ENCODE measurements around the gene WBP4. TPM values are rescaled to one million over a fixed set of nuclear protein-coding genes. Genes with fewer than 3 reads are reported as not detected.

Gene WBP4
- total and polyA plus RNA-seq, 2 of the 13 experiments (the other 11 are each of a cell fraction or from before 2014, with no cell fraction given), result 6.7 to 11.7 TPM

GRCh38 chr13:41060082-41060723, 1.1 kb upstream of the WBP4 start (continued):
- TF ChIP-seq TFDP1 (CRISPR knock-in tag; IDR thresholded peaks at IDR 0.05; ENCODE audit: borderline replicate concordance) (peak; percentile 91), POLR2G (IDR thresholded peaks at IDR 0.05; ENCODE audit: low read depth, low read length) (peak; percentile 94), ZNF253 (CRISPR knock-in tag; IDR thresholded peaks at IDR 0.05; ENCODE audit: borderline replicate concordance) (no peak), MTF1 (CRISPR knock-in tag; IDR thresholded peaks at IDR 0.05) (no peak; the same call in 1 of the 2 replicates), ZFP90 (CRISPR knock-in tag; IDR thresholded peaks at IDR 0.05; ENCODE audit: borderline replicate concordance) (peak; percentile 49; the same call in 1 of the 2 replicates), IKZF1 (IDR thresholded peaks at IDR 0.05) (no peak), NR1H2 (CRISPR knock-in tag; IDR thresholded peaks at IDR 0.05; ENCODE audit: borderline replicate concordance, low read depth) (no peak), ZBTB42 (CRISPR knock-in tag; IDR thresholded peaks at IDR 0.05) (no peak), MAZ (IDR thresholded peaks at IDR 0.05; ENCODE audit: borderline replicate concordance, low read depth, low read length) (peak; percentile 91), MAZ (CRISPR knock-in tag; IDR thresholded peaks at IDR 0.05; ENCODE audit: low read depth) (peak; percentile 63; the same call in 1 of the 2 replicates), SIX4 (CRISPR knock-in tag; IDR thresholded peaks at IDR 0.05) (no peak), SATB2 (CRISPR knock-in tag; IDR thresholded peaks at IDR 0.05) (no peak), ZNF510 (CRISPR knock-in tag; IDR thresholded peaks at IDR 0.05; ENCODE audit: low read depth) (no peak), ZNF451 (CRISPR knock-in tag; IDR thresholded peaks at IDR 0.05) (peak; percentile 52; the same call in 1 of the 2 replicates), ZNF768 (CRISPR knock-in tag; IDR thresholded peaks at IDR 0.05) (peak; percentile 72), SRSF9 (IDR thresholded peaks at IDR 0.05; ENCODE audit: borderline replicate concordance, insufficient read depth, low read depth, low read length, poor library complexity, severe bottlenecking) (no peak), PAX8 (CRISPR knock-in tag; IDR thresholded peaks at IDR 0.05; ENCODE audit: borderline replicate concordance) (no peak), SP5 (CRISPR knock-in tag; IDR thresholded peaks at IDR 0.05; ENCODE audit: borderline replicate concordance, low read depth) (0 out of 2 replicates have a peak, but pooled peaks have one; percentile 15), ZNF512B (CRISPR knock-in tag; IDR thresholded peaks at IDR 0.05; ENCODE audit: borderline replicate concordance) (no peak), ZNF780A (CRISPR knock-in tag; IDR thresholded peaks at IDR 0.05) (0 out of 2 replicates have a peak, but pooled peaks have one; percentile 55), ZNF703 (CRISPR knock-in tag; IDR thresholded peaks at IDR 0.05; ENCODE audit: borderline replicate concordance) (peak; percentile 35; the same call in 1 of the 2 replicates), YEATS4 (CRISPR knock-in tag; IDR thresholded peaks at IDR 0.05; ENCODE audit: borderline replicate concordance) (peak; percentile 32; the same call in 1 of the 2 replicates), AKAP8 (CRISPR knock-in tag; IDR thresholded peaks at IDR 0.05) (0 out of 2 replicates have a peak, but pooled peaks have one; percentile 6), E2F2 (CRISPR knock-in tag; IDR thresholded peaks at IDR 0.05; ENCODE audit: borderline replicate concordance) (no peak), NR0B2 (CRISPR knock-in tag; IDR thresholded peaks at IDR 0.05) (peak; percentile 52)

Data from HepG2 (cell line).